MM.1S (cell line): ENCODE data around the gene FOXL2NB.
"Not testable (repeated sequence)": the region's sequence is repeated elsewhere in the genome, so short reads cannot be mapped to it uniquely, and the experiment has no call there.

Experiments
- CTCF ChIP-seq: fragments of 300-600 bp; sonication (generic); IDR thresholded peaks from 2 replicates; pipeline ENCODE4 v1.5.1; 2016; ENCODE audit warnings: antibody characterized with exemption, low read length, mixed read lengths
- EZH2phosphoT487 ChIP-seq: fragments of 300-600 bp; sonication (generic); IDR thresholded peaks from 2 replicates; pipeline ENCODE4 v1.6.1; 2018; ENCODE audit warnings: antibody characterized with exemption, low read length

GRCh38 chr3:138922400-138922799 lies 24.6 kb upstream of the FOXL2NB start:
- not testable (repeated sequence) for TF ChIP-seq CTCF, EZH2phosphoT487
